ENCODE results near the gene ARHGEF18.

The ARHGEF18 gene

GRCh38 chr19:7312816-7313215, 35.9 kb upstream of the ARHGEF18 start:
- Histone ChIP-seq H3K27me3 (ENCODE audit: control insufficient read depth, low read length) (no peaks in the 10 kb centered on the region), H3F3A (ENCODE audit: control insufficient read depth, insufficient read depth) (no peaks in the 10 kb centered on the region), H3K36me3 (ENCODE audit: control insufficient read depth, low read length) (no peaks in the 10 kb centered on the region), H3K79me2 (ENCODE audit: control insufficient read depth, low read length) (no peaks in the 10 kb centered on the region), H3K4me1 (ENCODE audit: control insufficient read depth, low read length) (no peaks in the 10 kb centered on the region), H3K27ac (ENCODE audit: low read depth, low read length) (no peak overlapping the region), H3K9me3 (ENCODE audit: control insufficient read depth, insufficient read depth, low read length) (no peaks in the 10 kb centered on the region), H4K20me1 (ENCODE audit: control insufficient read depth, insufficient read depth, low read depth, low read length) (no peaks in the 10 kb centered on the region), H3K4me3 (ENCODE audit: low read length) (no peak overlapping the region), H3K9me2 (replicated peaks; ENCODE audit: control insufficient read depth, low read length) (no peaks in the 10 kb centered on the region), H3K4me2 (ENCODE audit: low read length) (no peak overlapping the region)
- TF ChIP-seq EZH2phosphoT487 (IDR thresholded peaks at IDR 0.05; ENCODE audit: borderline replicate concordance, low read length) = no peak
- TF ChIP-seq CTCF (IDR thresholded peaks at IDR 0.05; ENCODE audit: low read depth, low read length, poor library complexity, severe bottlenecking) = no peak

GRCh38 chr19:7318176-7318575, 30.6 kb upstream of the ARHGEF18 start:
- Histone ChIP-seq H3K79me2 (ENCODE audit: control insufficient read depth, low read length) (no peaks in the 10 kb centered on the region), H3K27ac (ENCODE audit: low read depth, low read length) (no peak overlapping the region), H3K4me1 (ENCODE audit: control insufficient read depth, low read length) (0 out of 2 replicates have a peak, but pooled peaks cover under 1% of the 10 kb centered on the region), H3K4me2 (ENCODE audit: low read length) (no peak overlapping the region), H3K36me3 (ENCODE audit: control insufficient read depth, low read length) (no peaks in the 10 kb centered on the region), H4K20me1 (ENCODE audit: control insufficient read depth, insufficient read depth, low read depth, low read length) (no peaks in the 10 kb centered on the region), H3K9me2 (replicated peaks; ENCODE audit: control insufficient read depth, low read length) (no peaks in the 10 kb centered on the region), H3K27me3 (ENCODE audit: control insufficient read depth, low read length) (no peaks in the 10 kb centered on the region), H3F3A (ENCODE audit: control insufficient read depth, insufficient read depth) (no peaks in the 10 kb centered on the region), H3K4me3 (ENCODE audit: low read length) (no peak overlapping the region), H3K9me3 (ENCODE audit: control insufficient read depth, insufficient read depth, low read length) (no peaks in the 10 kb centered on the region)
- TF ChIP-seq CTCF (IDR thresholded peaks at IDR 0.05; ENCODE audit: low read depth, low read length, poor library complexity, severe bottlenecking) (no peak), EZH2phosphoT487 (IDR thresholded peaks at IDR 0.05; ENCODE audit: borderline replicate concordance, low read length) (no peak)

- no peaks in the 10 kb centered on the region for H3F3A ChIP-seq (ENCODE audit: control insufficient read depth, insufficient read depth)
- no peak overlapping the region for H3K27ac ChIP-seq (ENCODE audit: low read depth, low read length)
- TF ChIP-seq CTCF (IDR thresholded peaks at IDR 0.05; ENCODE audit: low read depth, low read length, poor library complexity, severe bottlenecking) (peak; percentile 76), EZH2phosphoT487 (IDR thresholded peaks at IDR 0.05; ENCODE audit: borderline replicate concordance, low read length) (no peak)
Measured at GRCh38 chr19:7326105-7326877, 22.4 kb upstream of the ARHGEF18 start.

More at GRCh38 chr19:7326105-7326877, 22.4 kb upstream of the ARHGEF18 start:
- Histone ChIP-seq H3K4me3 (ENCODE audit: low read length) (no peak overlapping the region), H3K4me1 (ENCODE audit: control insufficient read depth, low read length) (peaks cover 38% of the 10 kb centered on the region), H3K4me2 (ENCODE audit: low read length) (no peak overlapping the region), H4K20me1 (ENCODE audit: control insufficient read depth, insufficient read depth, low read depth, low read length) (no peaks in the 10 kb centered on the region), H3K79me2 (ENCODE audit: control insufficient read depth, low read length) (no peaks in the 10 kb centered on the region), H3K9me2 (replicated peaks; ENCODE audit: control insufficient read depth, low read length) (no peaks in the 10 kb centered on the region), H3K36me3 (ENCODE audit: control insufficient read depth, low read length) (no peaks in the 10 kb centered on the region), H3K9me3 (ENCODE audit: control insufficient read depth, insufficient read depth, low read length) (peaks cover 11% of the 10 kb centered on the region; the same call in 1 of the 2 replicates), H3K27me3 (ENCODE audit: control insufficient read depth, low read length) (no peaks in the 10 kb centered on the region)
